OCI-LY3 (cell line): ENCODE results near the gene SLC2A6.

Source experiments
- CTCF ChIP-seq: fragments of 200-600, 300-600 bp; sonication (generic); IDR thresholded peaks from 2 replicates; pipeline ENCODE4 v1.5.1; 2014; ENCODE audit warnings: antibody characterized with exemption, low read length, low read depth
- EZH2phosphoT487 ChIP-seq: fragments of 200-600 bp; shearing (Covaris generic); IDR thresholded peaks from 2 replicates; pipeline ENCODE4 v1.6.1; 2018; ENCODE audit warnings: antibody characterized with exemption, mixed run types, low read depth

- TF ChIP-seq CTCF (no peak), EZH2phosphoT487 (no peak)
Observed at GRCh38 chr9:133457233-133457632, 21.7 kb downstream of the SLC2A6 start.
